ENCODE measurements around the gene UGDH. TPM values are rescaled to one million over a fixed set of nuclear protein-coding genes. Genes with fewer than 3 reads are reported as not detected.

The UGDH gene
- total RNA-seq, 4 donors from 2014 or later: 293 to 849 (median 479) TPM

DNA sequence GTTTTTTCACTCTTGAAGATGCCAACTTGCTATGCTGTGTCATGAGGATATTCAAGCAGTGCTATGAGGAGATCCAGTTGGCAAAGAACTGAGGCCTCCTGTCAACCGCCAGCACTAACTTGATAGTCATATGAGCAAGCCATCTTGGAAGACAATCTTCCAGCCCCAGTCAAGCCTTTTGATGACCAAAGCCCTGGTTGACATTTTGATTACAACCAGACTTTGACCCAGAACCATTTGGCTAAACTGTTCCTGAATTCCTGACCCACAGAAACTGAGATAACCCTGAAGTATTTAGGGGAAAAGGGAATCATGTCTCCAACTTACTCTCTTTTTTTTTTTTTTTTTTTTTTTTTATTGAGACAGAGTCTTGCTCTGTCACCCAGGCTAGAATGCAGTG lies 32.9 kb downstream of the UGDH start:
- TF ChIP-seq POLR2A (IDR thresholded peaks at IDR 0.05) (no peak), EP300 (IDR thresholded peaks at IDR 0.05; ENCODE audit: low read depth) (no peak), POLR2AphosphoS5 (IDR thresholded peaks at IDR 0.05) (no peak)
- TF ChIP-seq, protein P1, sequence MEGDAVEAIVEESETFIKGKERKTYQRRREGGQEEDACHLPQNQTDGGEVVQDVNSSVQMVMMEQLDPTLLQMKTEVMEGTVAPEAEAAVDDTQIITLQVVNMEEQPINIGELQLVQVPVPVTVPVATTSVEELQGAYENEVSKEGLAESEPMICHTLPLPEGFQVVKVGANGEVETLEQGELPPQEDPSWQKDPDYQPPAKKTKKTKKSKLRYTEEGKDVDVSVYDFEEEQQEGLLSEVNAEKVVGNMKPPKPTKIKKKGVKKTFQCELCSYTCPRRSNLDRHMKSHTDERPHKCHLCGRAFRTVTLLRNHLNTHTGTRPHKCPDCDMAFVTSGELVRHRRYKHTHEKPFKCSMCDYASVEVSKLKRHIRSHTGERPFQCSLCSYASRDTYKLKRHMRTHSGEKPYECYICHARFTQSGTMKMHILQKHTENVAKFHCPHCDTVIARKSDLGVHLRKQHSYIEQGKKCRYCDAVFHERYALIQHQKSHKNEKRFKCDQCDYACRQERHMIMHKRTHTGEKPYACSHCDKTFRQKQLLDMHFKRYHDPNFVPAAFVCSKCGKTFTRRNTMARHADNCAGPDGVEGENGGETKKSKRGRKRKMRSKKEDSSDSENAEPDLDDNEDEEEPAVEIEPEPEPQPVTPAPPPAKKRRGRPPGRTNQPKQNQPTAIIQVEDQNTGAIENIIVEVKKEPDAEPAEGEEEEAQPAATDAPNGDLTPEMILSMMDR (IDR thresholded peaks at IDR 0.05): no peak
- peaks cover 0 to 12% (median 4%) of the 10 kb centered on the region in 4 donors for H3K36me3 ChIP-seq
- no peak overlapping the region for H3K27ac ChIP-seq
- H3K4me1 ChIP-seq: no peaks in the 10 kb centered on the region
- H3K27me3 ChIP-seq: no peaks in the 10 kb centered on the region
- DNase-seq: no peak
- no peak overlapping the region for H3K4me3 ChIP-seq
- WGBS, 2 donors (ENCODE audit: low coverage in 1 of 2): 86% methylated on average over 1 of the region's 1 CpG; no CpG with 5 or more reads in 1 of the 2 donors
- intact Hi-C loops (cut with DNase I; ENCODE audit: low total_unique reads): no loop called here
- in situ Hi-C loops (cut with MboI; ENCODE audit: low pct_ligation_motif_present in 1 of 4, low pct_unique_long_range_greater_than_20kb in 1 of 4, low sequenced_read_pairs in 3 of 4): loop anchor here in 1 of 4 donors (25.0 kb wide), 1 partner anchor 468 kb away; no protein-coding TSS in a partner anchor
- no peaks in the 10 kb centered on the region for H3K9me3 ChIP-seq

DNA sequence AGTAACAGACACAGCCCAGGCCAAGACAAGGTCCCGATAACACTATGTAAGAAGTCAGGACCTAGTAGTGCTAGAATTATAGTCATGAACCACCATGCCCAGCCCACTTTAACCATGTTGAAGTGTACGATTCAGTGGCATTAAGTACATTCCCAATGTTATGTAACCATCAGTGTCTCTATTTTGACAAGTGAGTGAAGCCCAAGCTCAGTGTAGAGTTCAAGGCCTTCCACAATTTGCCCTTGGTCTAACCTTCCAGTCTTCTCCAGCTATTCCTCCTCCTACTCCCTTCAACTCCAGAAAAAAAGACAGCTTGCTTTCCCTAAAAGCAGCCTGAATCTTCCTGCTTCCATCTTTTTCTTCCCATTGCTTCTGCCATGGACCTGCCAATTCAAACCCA lies 36.9 kb downstream of the UGDH start:
- Histone ChIP-seq H3K4me1 (no peaks in the 10 kb centered on the region), H3K9me3 (no peaks in the 10 kb centered on the region), H3K4me3 (no peak overlapping the region), H3K36me3 (no peaks in the 10 kb centered on the region), H3K27me3 (no peaks in the 10 kb centered on the region), H3K27ac (no peak overlapping the region)
- intact Hi-C loops (cut with DNase I; ENCODE audit: low total_unique reads): no loop called here
- TF ChIP-seq, protein P1 (IDR thresholded peaks at IDR 0.05): no peak
- no peak for TF ChIP-seq POLR2AphosphoS5 (IDR thresholded peaks at IDR 0.05)
- no peak for TF ChIP-seq EP300 (IDR thresholded peaks at IDR 0.05; ENCODE audit: low read depth)
- no peak for TF ChIP-seq POLR2A (IDR thresholded peaks at IDR 0.05)
- 79 to 90% methylated on average over 2 of the region's 2 CpGs for WGBS, 2 donors (ENCODE audit: low coverage in 1 of 2)
- in situ Hi-C loops (cut with MboI; ENCODE audit: low pct_ligation_motif_present in 1 of 4, low pct_unique_long_range_greater_than_20kb in 1 of 4, low sequenced_read_pairs in 3 of 4): loop anchor here in 1 of 4 donors (25.0 kb wide), 1 partner anchor 472 kb away; no protein-coding TSS in a partner anchor
- DNase-seq: no peak

DNA sequence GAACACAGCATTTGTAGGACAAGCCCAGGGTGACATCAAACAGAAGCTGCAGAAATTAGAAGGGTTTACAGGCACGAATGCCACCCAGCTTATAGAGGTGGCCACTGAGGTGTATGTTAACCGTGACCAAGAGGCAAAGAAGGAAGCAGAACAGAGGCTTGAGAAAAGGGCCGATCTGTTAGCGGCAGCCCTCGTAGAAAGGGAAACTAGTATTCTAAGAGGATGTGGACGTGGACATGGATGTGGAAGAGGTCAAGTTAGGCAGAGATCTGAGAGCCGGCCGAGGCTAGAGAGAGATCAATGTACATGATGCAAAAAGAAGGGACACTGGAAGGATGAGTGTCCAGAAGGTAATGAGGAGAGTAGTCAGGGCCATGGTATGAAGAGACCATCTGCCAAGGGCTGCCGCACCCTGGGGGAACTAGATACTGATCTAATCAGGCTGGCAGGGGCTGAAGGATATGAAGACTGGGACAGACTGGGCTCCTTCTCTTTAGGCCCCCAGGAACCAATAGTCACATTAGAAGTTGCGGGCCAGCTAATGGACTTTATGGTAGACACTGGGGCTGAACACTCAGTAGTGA lies 40.9 kb downstream of the UGDH start:
- no peaks in the 10 kb centered on the region for H3K4me1 ChIP-seq
- TF ChIP-seq POLR2A (IDR thresholded peaks at IDR 0.05): no peak
- TF ChIP-seq EP300 (IDR thresholded peaks at IDR 0.05; ENCODE audit: low read depth): no peak
- TF ChIP-seq, protein P1 (IDR thresholded peaks at IDR 0.05): no peak
- no peak for TF ChIP-seq POLR2AphosphoS5 (IDR thresholded peaks at IDR 0.05)
- H3K4me3 ChIP-seq: no peak overlapping the region
- in situ Hi-C loops (cut with MboI; ENCODE audit: low pct_ligation_motif_present in 1 of 4, low pct_unique_long_range_greater_than_20kb in 1 of 4, low sequenced_read_pairs in 3 of 4) (loop anchor here in 1 of 4 donors (25.0 kb wide), 1 partner anchor 476 kb away; no protein-coding TSS in a partner anchor), intact Hi-C loops (cut with DNase I; ENCODE audit: low total_unique reads) (no loop called here)
- DNase-seq: no peak
- no peaks in the 10 kb centered on the region for H3K36me3 ChIP-seq
- 83 to 86% methylated on average over 8 to 10 of the region's 10 CpGs for WGBS, 2 donors (ENCODE audit: low coverage in 1 of 2)
- H3K27ac ChIP-seq: no peak overlapping the region
- no peaks in the 10 kb centered on the region for H3K27me3 ChIP-seq
- H3K9me3 ChIP-seq: peaks cover 0 to 5% of the 10 kb centered on the region in 2 donors

DNA sequence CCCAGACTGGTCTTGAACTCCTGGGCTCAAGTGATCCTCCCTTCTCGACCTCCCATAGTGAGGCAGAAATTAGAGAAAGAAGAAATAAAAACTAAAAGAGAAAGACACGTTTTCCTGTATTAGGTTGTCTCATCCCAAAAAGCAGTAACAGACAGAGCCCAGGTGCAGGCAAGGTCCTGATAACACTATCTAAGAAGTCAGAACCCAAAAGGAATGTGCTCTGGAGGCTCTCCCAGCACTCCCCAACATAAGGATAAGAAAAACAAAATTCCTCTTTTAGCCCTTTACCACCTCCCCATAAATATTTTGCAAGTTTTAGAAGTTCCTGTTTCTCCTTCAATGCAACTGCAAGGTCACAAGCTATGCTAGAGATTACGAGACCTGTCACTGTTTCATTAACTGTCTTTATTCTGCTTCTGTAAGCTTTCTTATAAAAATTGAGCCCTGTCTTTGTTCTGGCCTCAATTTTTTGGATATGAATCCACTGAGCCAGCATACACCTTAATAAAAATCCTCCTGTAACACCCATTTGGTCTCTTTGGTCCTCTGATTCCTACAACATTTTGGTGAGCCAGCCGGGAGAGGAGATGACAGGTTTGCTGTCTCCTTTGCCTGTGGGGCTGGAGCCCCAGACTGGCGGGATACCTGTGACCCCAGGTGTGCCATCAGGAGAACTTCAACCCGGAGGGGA lies 42.5 kb downstream of the UGDH start:
- Histone ChIP-seq H3K9me3 (peaks cover 0 to 5% of the 10 kb centered on the region in 2 donors), H3K4me3 (no peak overlapping the region), H3K27ac (no peak overlapping the region), H3K36me3 (no peaks in the 10 kb centered on the region), H3K4me1 (no peaks in the 10 kb centered on the region), H3K27me3 (no peaks in the 10 kb centered on the region)
- WGBS, 2 donors (ENCODE audit: low coverage in 1 of 2): 50 to 85% methylated on average over 2 to 6 of the region's 6 CpGs
- intact Hi-C loops (cut with DNase I; ENCODE audit: low total_unique reads): no loop called here
- in situ Hi-C loops (cut with MboI; ENCODE audit: low pct_ligation_motif_present in 1 of 4, low pct_unique_long_range_greater_than_20kb in 1 of 4, low sequenced_read_pairs in 3 of 4): loop anchor here in 1 of 4 donors (25.0 kb wide), 1 partner anchor 478 kb away; no protein-coding TSS in a partner anchor
- TF ChIP-seq POLR2A (IDR thresholded peaks at IDR 0.05) (no peak), POLR2AphosphoS5 (IDR thresholded peaks at IDR 0.05) (no peak), EP300 (IDR thresholded peaks at IDR 0.05; ENCODE audit: low read depth) (no peak)
- TF ChIP-seq, protein P1 (IDR thresholded peaks at IDR 0.05): no peak
- DNase-seq: no peak

Data from transverse colon (tissue), 4 donors.